ENCODE results near the gene NPTN.

NPTN gene

DNA sequence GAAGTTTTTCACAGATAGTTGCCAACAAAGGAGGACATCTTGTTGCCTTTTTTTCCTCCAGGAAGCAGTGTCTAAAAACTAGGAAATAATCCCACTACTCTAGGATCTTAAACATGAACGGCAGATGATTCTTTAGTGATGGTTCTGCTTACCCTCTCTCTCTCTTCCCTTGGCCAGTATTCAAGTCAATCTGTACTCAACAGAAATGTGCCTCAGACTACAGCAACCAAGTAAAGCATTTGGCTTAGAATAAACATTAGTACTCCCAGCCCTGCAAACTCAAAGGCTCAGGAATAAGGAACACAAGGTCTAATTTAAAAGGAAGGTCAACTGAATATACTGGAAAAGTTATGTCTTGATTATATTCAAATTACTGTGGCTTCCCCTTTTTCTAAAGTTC is 8.7 kb downstream of the NPTN start:
- TF ChIP-seq ZNF565 (CRISPR knock-in tag; conservative IDR thresholded peaks at IDR 0.05; ENCODE audit: low read depth) (no peak), ZC3H10 (CRISPR knock-in tag; IDR thresholded peaks at IDR 0.05) (no peak), OSR1 (CRISPR knock-in tag; IDR thresholded peaks at IDR 0.05) (no peak), ZFP30 (CRISPR knock-in tag; IDR thresholded peaks at IDR 0.05) (no peak), TCF4 (CRISPR knock-in tag; IDR thresholded peaks at IDR 0.05; ENCODE audit: borderline replicate concordance) (no peak), ZNF70 (CRISPR knock-in tag; IDR thresholded peaks at IDR 0.05) (no peak), ESRRG (CRISPR knock-in tag; IDR thresholded peaks at IDR 0.05) (no peak), SNAI2 (CRISPR knock-in tag; IDR thresholded peaks at IDR 0.05) (no peak), ZNF8 (CRISPR knock-in tag; IDR thresholded peaks at IDR 0.05) (no peak), BACH2 (CRISPR knock-in tag; IDR thresholded peaks at IDR 0.05; ENCODE audit: borderline replicate concordance) (no peak)
- TF ChIP-seq, protein P1, sequence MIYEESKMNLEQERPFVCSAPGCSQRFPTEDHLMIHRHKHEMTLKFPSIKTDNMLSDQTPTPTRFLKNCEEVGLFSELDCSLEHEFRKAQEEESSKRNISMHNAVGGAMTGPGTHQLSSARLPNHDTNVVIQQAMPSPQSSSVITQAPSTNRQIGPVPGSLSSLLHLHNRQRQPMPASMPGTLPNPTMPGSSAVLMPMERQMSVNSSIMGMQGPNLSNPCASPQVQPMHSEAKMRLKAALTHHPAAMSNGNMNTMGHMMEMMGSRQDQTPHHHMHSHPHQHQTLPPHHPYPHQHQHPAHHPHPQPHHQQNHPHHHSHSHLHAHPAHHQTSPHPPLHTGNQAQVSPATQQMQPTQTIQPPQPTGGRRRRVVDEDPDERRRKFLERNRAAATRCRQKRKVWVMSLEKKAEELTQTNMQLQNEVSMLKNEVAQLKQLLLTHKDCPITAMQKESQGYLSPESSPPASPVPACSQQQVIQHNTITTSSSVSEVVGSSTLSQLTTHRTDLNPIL (CRISPR knock-in tag; IDR thresholded peaks at IDR 0.05; ENCODE audit: low read depth): no peak
- ATAC-seq: no peak

DNA sequence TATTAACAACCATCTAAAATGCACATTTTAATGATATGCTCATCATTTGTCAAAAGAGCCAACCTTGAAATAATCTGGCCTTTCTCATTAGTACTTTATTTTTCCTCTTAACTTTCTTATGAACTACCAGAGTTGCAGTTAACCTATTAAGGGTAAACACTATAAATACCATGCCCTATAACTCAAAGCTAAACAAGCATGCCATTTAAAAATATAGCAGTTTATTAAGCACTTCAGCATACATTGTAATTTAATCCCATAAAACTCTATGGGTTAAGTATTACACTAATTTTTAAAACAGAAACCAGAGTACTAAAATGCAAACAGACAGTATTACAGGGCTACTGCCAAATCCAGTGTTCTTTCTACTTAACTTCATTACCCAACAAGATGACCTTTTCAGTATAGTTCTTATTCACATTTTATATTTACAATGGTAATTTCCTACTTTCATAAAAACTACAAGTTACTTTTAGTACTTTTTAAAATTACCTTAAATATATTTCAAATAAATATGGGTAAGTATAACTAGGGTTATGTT is 11.8 kb downstream of the NPTN start:
- peak; percentile 40; the same call in 2 of the 3 replicates for ATAC-seq
- TF ChIP-seq RARB (CRISPR knock-in tag; IDR thresholded peaks at IDR 0.05) (no peak), PPARA (CRISPR knock-in tag; IDR thresholded peaks at IDR 0.05; ENCODE audit: borderline replicate concordance) (no peak), GLIS3 (CRISPR knock-in tag; IDR thresholded peaks at IDR 0.05) (no peak), SNAI2 (CRISPR knock-in tag; IDR thresholded peaks at IDR 0.05) (no peak), ZC3H10 (CRISPR knock-in tag; IDR thresholded peaks at IDR 0.05) (no peak), ZNF70 (CRISPR knock-in tag; IDR thresholded peaks at IDR 0.05) (no peak), ZNF565 (CRISPR knock-in tag; conservative IDR thresholded peaks at IDR 0.05; ENCODE audit: low read depth) (no peak), BACH2 (CRISPR knock-in tag; IDR thresholded peaks at IDR 0.05; ENCODE audit: borderline replicate concordance) (no peak)
- TF ChIP-seq, protein P2, sequence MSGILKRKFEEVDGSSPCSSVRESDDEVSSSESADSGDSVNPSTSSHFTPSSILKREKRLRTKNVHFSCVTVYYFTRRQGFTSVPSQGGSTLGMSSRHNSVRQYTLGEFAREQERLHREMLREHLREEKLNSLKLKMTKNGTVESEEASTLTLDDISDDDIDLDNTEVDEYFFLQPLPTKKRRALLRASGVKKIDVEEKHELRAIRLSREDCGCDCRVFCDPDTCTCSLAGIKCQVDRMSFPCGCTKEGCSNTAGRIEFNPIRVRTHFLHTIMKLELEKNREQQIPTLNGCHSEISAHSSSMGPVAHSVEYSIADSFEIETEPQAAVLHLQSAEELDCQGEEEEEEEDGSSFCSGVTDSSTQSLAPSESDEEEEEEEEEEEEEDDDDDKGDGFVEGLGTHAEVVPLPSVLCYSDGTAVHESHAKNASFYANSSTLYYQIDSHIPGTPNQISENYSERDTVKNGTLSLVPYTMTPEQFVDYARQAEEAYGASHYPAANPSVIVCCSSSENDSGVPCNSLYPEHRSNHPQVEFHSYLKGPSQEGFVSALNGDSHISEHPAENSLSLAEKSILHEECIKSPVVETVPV (CRISPR knock-in tag; IDR thresholded peaks at IDR 0.05): no peak
- TF ChIP-seq, protein P3, sequence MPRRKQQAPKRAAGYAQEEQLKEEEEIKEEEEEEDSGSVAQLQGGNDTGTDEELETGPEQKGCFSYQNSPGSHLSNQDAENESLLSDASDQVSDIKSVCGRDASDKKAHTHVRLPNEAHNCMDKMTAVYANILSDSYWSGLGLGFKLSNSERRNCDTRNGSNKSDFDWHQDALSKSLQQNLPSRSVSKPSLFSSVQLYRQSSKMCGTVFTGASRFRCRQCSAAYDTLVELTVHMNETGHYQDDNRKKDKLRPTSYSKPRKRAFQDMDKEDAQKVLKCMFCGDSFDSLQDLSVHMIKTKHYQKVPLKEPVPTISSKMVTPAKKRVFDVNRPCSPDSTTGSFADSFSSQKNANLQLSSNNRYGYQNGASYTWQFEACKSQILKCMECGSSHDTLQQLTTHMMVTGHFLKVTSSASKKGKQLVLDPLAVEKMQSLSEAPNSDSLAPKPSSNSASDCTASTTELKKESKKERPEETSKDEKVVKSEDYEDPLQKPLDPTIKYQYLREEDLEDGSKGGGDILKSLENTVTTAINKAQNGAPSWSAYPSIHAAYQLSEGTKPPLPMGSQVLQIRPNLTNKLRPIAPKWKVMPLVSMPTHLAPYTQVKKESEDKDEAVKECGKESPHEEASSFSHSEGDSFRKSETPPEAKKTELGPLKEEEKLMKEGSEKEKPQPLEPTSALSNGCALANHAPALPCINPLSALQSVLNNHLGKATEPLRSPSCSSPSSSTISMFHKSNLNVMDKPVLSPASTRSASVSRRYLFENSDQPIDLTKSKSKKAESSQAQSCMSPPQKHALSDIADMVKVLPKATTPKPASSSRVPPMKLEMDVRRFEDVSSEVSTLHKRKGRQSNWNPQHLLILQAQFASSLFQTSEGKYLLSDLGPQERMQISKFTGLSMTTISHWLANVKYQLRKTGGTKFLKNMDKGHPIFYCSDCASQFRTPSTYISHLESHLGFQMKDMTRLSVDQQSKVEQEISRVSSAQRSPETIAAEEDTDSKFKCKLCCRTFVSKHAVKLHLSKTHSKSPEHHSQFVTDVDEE (CRISPR knock-in tag; IDR thresholded peaks at IDR 0.05): no peak

DNA sequence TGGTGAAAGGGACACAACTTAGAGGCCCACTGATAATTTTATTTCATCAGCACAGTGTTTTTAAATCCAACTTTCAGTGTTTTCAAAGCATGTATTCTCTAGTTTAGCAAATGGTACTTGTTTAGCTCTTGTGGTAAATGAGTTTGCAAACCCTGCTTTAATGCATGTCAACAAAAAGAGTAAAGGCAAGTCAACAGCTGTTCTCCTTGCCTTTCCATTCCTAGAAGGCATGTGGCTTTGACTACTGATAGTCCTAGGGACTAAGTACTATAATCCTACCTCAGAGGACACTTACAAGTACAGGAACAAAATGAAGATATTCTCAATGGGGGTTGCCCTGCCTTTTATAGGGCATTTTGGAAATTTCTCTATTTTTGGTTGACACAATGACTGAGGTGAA is 13.1 kb downstream of the NPTN start:
- TF ChIP-seq OSR1 (CRISPR knock-in tag; IDR thresholded peaks at IDR 0.05): no peak
- TF ChIP-seq, protein P4, sequence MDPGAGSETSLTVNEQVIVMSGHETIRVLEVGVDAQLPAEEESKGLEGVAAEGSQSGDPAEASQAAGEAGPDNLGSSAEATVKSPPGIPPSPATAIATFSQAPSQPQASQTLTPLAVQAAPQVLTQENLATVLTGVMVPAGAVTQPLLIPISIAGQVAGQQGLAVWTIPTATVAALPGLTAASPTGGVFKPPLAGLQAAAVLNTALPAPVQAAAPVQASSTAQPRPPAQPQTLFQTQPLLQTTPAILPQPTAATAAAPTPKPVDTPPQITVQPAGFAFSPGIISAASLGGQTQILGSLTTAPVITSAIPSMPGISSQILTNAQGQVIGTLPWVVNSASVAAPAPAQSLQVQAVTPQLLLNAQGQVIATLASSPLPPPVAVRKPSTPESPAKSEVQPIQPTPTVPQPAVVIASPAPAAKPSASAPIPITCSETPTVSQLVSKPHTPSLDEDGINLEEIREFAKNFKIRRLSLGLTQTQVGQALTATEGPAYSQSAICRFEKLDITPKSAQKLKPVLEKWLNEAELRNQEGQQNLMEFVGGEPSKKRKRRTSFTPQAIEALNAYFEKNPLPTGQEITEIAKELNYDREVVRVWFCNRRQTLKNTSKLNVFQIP (CRISPR knock-in tag; IDR thresholded peaks at IDR 0.05; ENCODE audit: borderline replicate concordance, low read depth): no peak
- TF ChIP-seq RARB (CRISPR knock-in tag; IDR thresholded peaks at IDR 0.05): no peak
- TF ChIP-seq BACH2 (CRISPR knock-in tag; IDR thresholded peaks at IDR 0.05; ENCODE audit: borderline replicate concordance): no peak
- no peak for TF ChIP-seq PPARA (CRISPR knock-in tag; IDR thresholded peaks at IDR 0.05; ENCODE audit: borderline replicate concordance)
- TF ChIP-seq ISL1 (CRISPR knock-in tag; IDR thresholded peaks at IDR 0.05): no peak
- TF ChIP-seq, protein P3 (CRISPR knock-in tag; IDR thresholded peaks at IDR 0.05): no peak
- TF ChIP-seq ZFP30 (CRISPR knock-in tag; IDR thresholded peaks at IDR 0.05): no peak
- TF ChIP-seq TCF4 (CRISPR knock-in tag; IDR thresholded peaks at IDR 0.05; ENCODE audit: borderline replicate concordance): no peak
- no peak for TF ChIP-seq TOX (CRISPR knock-in tag; IDR thresholded peaks at IDR 0.05; ENCODE audit: borderline replicate concordance)
- no peak for TF ChIP-seq ZNF8 (CRISPR knock-in tag; IDR thresholded peaks at IDR 0.05)
- TF ChIP-seq, protein P2 (CRISPR knock-in tag; IDR thresholded peaks at IDR 0.05): no peak
- TF ChIP-seq GLIS3 (CRISPR knock-in tag; IDR thresholded peaks at IDR 0.05): no peak
- TF ChIP-seq ZNF70 (CRISPR knock-in tag; IDR thresholded peaks at IDR 0.05): no peak
- no peak for TF ChIP-seq ARNTL (CRISPR knock-in tag; IDR thresholded peaks at IDR 0.05; ENCODE audit: borderline replicate concordance, low read depth)
- TF ChIP-seq CSDC2 (CRISPR knock-in tag; IDR thresholded peaks at IDR 0.05): no peak
- TF ChIP-seq ZC3H10 (CRISPR knock-in tag; IDR thresholded peaks at IDR 0.05): no peak
- no peak for TF ChIP-seq ZNF565 (CRISPR knock-in tag; conservative IDR thresholded peaks at IDR 0.05; ENCODE audit: low read depth)
- TF ChIP-seq ZFP3 (CRISPR knock-in tag; IDR thresholded peaks at IDR 0.05): no peak
- no peak for ATAC-seq
